HepG2 (cell line): ENCODE measurements around the gene PEX11G. TPM values are rescaled to one million over a fixed set of nuclear protein-coding genes. Genes with fewer than 3 reads are reported as not detected.

Source experiments
- ATAC-seq: fragments of 200-7000 bp; cut with Tn5 transposase; 3 replicates; pipeline ENCODE4 v1.9.1; 2020; ENCODE audit warnings: mild to moderate bottlenecking, moderate library complexity
- BruUV-seq: library from RNA; stranded (reverse); fragments of 400-500 nt; replicated peaks from 2 replicates; lab custom pipeline; 2021; lab: Mats Ljungman, UMichigan
- CTCF ChIA-PET: fragments of 300-600 bp; formaldehyde crosslinking; extraction: SDS; loops from one replicate; lab custom pipeline; 2021; ENCODE audit warnings: low total read pairs, inconsistent platforms, low intra/inter-chr PET ratio; lab: Yijun Ruan, JAX
- POLR2A ChIA-PET: fragments of 350-600 bp; sonication (Branson Sonifier 250); formaldehyde crosslinking; loops from one replicate; lab custom pipeline; 2020; ENCODE audit warnings: antibody characterized with exemption, inconsistent platforms; lab: Yijun Ruan, JAX
- DNase-seq: peaks from one replicate; pipeline ENCODE4 v3.0.0-alpha.2; 2015; ENCODE audit warnings: low spot score
- FAIRE-seq: peaks from 3 replicates; lab custom pipeline; 2011; peaks lifted over from hg19 to GRCh38; lab: Jason Lieb, UNC
- H2AFZ ChIP-seq: one replicate; pipeline ENCODE4 v1.6.1; 2011; ENCODE audit warnings: low read length, inconsistent platforms
- H3K27ac ChIP-seq: fragments of 300-600 bp; 3 replicates; pipeline ENCODE4 v1.8.0; 2011; ENCODE audit warnings: mixed run types, mild to moderate bottlenecking, mixed read lengths, low read length, inconsistent platforms; ENCODE audit not compliant: insufficient read depth; ENCODE audit errors: extremely low read length
- H3K27me3 ChIP-seq, 2 experiments: fragments of 200-600 bp in 1 of 2; 2 replicates in 1 of 2; 3 replicates in 1 of 2; pipeline versions ENCODE4 v1.6.0 to v1.8.0; 2011; ENCODE audit warnings: low read length in 2 of 2, mild to moderate bottlenecking in 2 of 2, moderate library complexity in 2 of 2, inconsistent platforms in 1 of 2; ENCODE audit not compliant: insufficient read depth in 2 of 2, control insufficient read depth in 1 of 2
- H3K36me3 ChIP-seq, 2 experiments: fragments of 200-600 bp in 1 of 2; replicated peaks in 1 of 2; 2 replicates in 1 of 2; 3 replicates in 1 of 2; pipeline versions ENCODE4 v1.5.1 to v1.8.0; 2011; ENCODE audit warnings: low read length in 2 of 2, inconsistent platforms in 1 of 2; ENCODE audit not compliant: insufficient read depth in 2 of 2, control insufficient read depth in 1 of 2
- H3K4me1 ChIP-seq: 2 replicates; pipeline ENCODE4 v1.5.1; 2012; ENCODE audit warnings: low read length, inconsistent platforms; ENCODE audit not compliant: insufficient read depth
- H3K4me2 ChIP-seq: 2 replicates; pipeline ENCODE4 v1.6.0; 2011; ENCODE audit warnings: low read depth, low read length, inconsistent platforms
- H3K4me3 ChIP-seq, 3 experiments: fragments of 200-600 bp in 1 of 3; sonication (generic), shearing (Covaris generic) in 1 of 3; replicated peaks in 1 of 3; 2 replicates each; pipeline ENCODE4 v1.5.1; 2011 to 2016; ENCODE audit warnings: low read length in 3 of 3, inconsistent platforms in 2 of 3, low read depth in 2 of 3, mild to moderate bottlenecking in 2 of 3, control low read depth in 1 of 3, mixed read lengths in 1 of 3; ENCODE audit not compliant: insufficient read depth in 1 of 3
- H3K79me2 ChIP-seq: one replicate; pipeline ENCODE4 v1.6.1; 2011; ENCODE audit warnings: low read length, inconsistent platforms; ENCODE audit not compliant: insufficient read depth
- H3K9ac ChIP-seq: 2 replicates; pipeline ENCODE4 v1.6.0; 2011; ENCODE audit warnings: mild to moderate bottlenecking, low read depth, low read length, inconsistent platforms; ENCODE audit not compliant: insufficient read depth
- H3K9me3 ChIP-seq: 2 replicates; pipeline ENCODE4 v1.5.1; 2012; ENCODE audit warnings: mild to moderate bottlenecking, low read length
- H4K20me1 ChIP-seq: 2 replicates; pipeline ENCODE4 v1.6.0; 2011; ENCODE audit warnings: inconsistent platforms, mild to moderate bottlenecking, low read length, moderate library complexity; ENCODE audit not compliant: insufficient read depth
- ZNF20 ChIP-seq: sonication (generic); formaldehyde crosslinking; IDR thresholded peaks from 2 replicates; pipeline ENCODE4 v1.4.0; 2020; ENCODE audit warnings: mild to moderate bottlenecking, moderate library complexity, missing genetic modification reagents
- ZNF703 ChIP-seq: sonication (generic); formaldehyde crosslinking; IDR thresholded peaks from 2 replicates; pipeline ENCODE4 v1.5.1; 2020; ENCODE audit warnings: missing genetic modification reagents, mild to moderate bottlenecking, moderate library complexity, borderline replicate concordance
- WGBS: methylation state at CpG from one replicate; pipeline ENCODE4 v1.1.6; 2017; ENCODE audit warnings: low lambda C conversion rate; 5-methylcytosine and 5-hydroxymethylcytosine counted together
- in situ Hi-C: cut with HindIII; loops from 2 replicates; pipeline ENCODE4 v1.10.0; 2017; ENCODE audit warnings: low pct_unique_long_range_greater_than_20kb; ENCODE audit not compliant: extremely low pct_ligation_motif_present
- intact Hi-C: fragments of 100-400 bp; cut with micrococcal nuclease; formaldehyde crosslinking; loops from one replicate; pipeline ENCODE4 v1.10.0; 2022; ENCODE audit not compliant: unreplicated experiment
- polyA plus RNA-seq, 8 experiments: library from polyadenylated mRNA; depleted of rRNA in 3 of 8; stranded (reverse) in 7 of 8; unstranded in 1 of 8; fragments of >200 nt; fragmentation: Illumina TruSeq in 4 of 8; extraction: Trizol in 4 of 8; gene quantifications; 2 replicates each; pipeline versions ENCODE4 v1.2.1 to v1.2.3, GENCODE V29; 2011 to 2016; ENCODE audit warnings: low read depth in 4 of 8, missing spikeins in 1 of 8, mixed read lengths in 1 of 8; ENCODE audit not compliant: insufficient read depth in 1 of 8
- total RNA-seq, 5 experiments: library from RNA; depleted of rRNA; stranded (reverse); fragments of >200 nt; fragmentation: Illumina TruSeq; extraction: Trizol; gene quantifications; 2 replicates each; pipeline ENCODE4 v1.2.3, GENCODE V29; 2016; ENCODE audit warnings: low read depth in 1 of 5
- TF ChIP-seq, protein P1 (sequence below): sonication (generic); formaldehyde crosslinking; IDR thresholded peaks from 2 replicates; pipeline ENCODE4 v1.9.0; 2021; ENCODE audit warnings: mild to moderate bottlenecking, missing genetic modification reagents

The PEX11G gene
- total and polyA plus RNA-seq, 2 of the 13 experiments (the other 11 are each of a cell fraction or from before 2014, with no cell fraction given) = not detected

DNA sequence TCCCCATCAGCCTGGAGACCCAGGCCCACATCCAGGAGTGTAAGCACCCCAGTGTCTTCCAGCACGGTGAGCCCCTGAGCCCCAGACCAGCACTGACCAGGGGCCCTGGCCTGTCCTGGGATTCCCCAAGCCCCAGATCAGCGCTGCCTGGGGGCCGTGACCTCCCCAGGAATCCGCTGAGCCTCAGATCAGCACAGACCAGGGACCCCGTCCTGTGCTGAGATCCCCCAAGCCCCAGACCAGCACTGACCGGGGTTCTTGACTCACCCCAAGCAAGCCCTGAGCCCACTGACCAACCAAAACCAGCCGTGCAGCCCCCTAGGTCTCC, 39.3 kb upstream of the PEX11G start:
- POLR2A ChIA-PET = no interaction called here
- no peak for DNase-seq
- peaks cover 0 to 2% of the 10 kb centered on the region in 2 experiments; a peak in 2 of 5 replicates for H3K36me3 ChIP-seq
- BruUV-seq = no TSS peak
- H4K20me1 ChIP-seq = no peaks in the 10 kb centered on the region
- in situ Hi-C loops = no loop called here
- H3K9me3 ChIP-seq = no peaks in the 10 kb centered on the region
- TF ChIP-seq ZNF20 (CRISPR knock-in tag) = no peak
- TF ChIP-seq, protein P1, sequence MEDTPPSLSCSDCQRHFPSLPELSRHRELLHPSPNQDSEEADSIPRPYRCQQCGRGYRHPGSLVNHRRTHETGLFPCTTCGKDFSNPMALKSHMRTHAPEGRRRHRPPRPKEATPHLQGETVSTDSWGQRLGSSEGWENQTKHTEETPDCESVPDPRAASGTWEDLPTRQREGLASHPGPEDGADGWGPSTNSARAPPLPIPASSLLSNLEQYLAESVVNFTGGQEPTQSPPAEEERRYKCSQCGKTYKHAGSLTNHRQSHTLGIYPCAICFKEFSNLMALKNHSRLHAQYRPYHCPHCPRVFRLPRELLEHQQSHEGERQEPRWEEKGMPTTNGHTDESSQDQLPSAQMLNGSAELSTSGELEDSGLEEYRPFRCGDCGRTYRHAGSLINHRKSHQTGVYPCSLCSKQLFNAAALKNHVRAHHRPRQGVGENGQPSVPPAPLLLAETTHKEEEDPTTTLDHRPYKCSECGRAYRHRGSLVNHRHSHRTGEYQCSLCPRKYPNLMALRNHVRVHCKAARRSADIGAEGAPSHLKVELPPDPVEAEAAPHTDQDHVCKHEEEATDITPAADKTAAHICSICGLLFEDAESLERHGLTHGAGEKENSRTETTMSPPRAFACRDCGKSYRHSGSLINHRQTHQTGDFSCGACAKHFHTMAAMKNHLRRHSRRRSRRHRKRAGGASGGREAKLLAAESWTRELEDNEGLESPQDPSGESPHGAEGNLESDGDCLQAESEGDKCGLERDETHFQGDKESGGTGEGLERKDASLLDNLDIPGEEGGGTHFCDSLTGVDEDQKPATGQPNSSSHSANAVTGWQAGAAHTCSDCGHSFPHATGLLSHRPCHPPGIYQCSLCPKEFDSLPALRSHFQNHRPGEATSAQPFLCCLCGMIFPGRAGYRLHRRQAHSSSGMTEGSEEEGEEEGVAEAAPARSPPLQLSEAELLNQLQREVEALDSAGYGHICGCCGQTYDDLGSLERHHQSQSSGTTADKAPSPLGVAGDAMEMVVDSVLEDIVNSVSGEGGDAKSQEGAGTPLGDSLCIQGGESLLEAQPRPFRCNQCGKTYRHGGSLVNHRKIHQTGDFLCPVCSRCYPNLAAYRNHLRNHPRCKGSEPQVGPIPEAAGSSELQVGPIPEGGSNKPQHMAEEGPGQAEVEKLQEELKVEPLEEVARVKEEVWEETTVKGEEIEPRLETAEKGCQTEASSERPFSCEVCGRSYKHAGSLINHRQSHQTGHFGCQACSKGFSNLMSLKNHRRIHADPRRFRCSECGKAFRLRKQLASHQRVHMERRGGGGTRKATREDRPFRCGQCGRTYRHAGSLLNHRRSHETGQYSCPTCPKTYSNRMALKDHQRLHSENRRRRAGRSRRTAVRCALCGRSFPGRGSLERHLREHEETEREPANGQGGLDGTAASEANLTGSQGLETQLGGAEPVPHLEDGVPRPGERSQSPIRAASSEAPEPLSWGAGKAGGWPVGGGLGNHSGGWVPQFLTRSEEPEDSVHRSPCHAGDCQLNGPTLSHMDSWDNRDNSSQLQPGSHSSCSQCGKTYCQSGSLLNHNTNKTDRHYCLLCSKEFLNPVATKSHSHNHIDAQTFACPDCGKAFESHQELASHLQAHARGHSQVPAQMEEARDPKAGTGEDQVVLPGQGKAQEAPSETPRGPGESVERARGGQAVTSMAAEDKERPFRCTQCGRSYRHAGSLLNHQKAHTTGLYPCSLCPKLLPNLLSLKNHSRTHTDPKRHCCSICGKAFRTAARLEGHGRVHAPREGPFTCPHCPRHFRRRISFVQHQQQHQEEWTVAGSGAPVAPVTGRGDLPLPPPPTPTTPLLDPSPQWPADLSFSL = no peak
- TF ChIP-seq ZNF703 (CRISPR knock-in tag) = no peak
- TF ChIP-seq, all 625 proteins: peak for 0
- intact Hi-C loops = no loop called here
- Histone ChIP-seq H3K4me2 (no peak overlapping the region), H3K27ac (no peak overlapping the region), H3K4me3 (no peak overlapping the region), H3K4me1 (peaks cover 9% of the 10 kb centered on the region), H2AFZ (no peak overlapping the region), H3K9ac (no peak overlapping the region), H3K79me2 (no peaks in the 10 kb centered on the region), H3K27me3 (no peaks in the 10 kb centered on the region)
- WGBS = 90% methylated on average over 2 of the region's 7 CpGs
- no peak for ATAC-seq
- CTCF ChIA-PET = no interaction called here
- no peak for FAIRE-seq
